Thymus (tissue), 11 donors: ENCODE measurements around the gene LCN2. TPM values are rescaled to one million over a fixed set of nuclear protein-coding genes. Genes with fewer than 3 reads are reported as not detected.
A peak's percentile ranks its signal among the peaks of the same experiment; 100 is the strongest.

Experiments used
- DNase-seq, 9 donors: peaks; one replicate each; pipeline ENCODE4 v3.0.0-alpha.2; 2013; ENCODE audit warnings: low spot score in 9 of 9, low read depth in 6 of 9, missing footprints in 1 of 9
- H3K27ac ChIP-seq, 2 donors: one replicate each; pipeline ENCODE4 v1.5.1; 2013; ENCODE audit warnings: control low read depth in 1 of 2, low read depth in 1 of 2, low read length in 1 of 2, mild to moderate bottlenecking in 1 of 2, moderate library complexity in 1 of 2
- H3K27me3 ChIP-seq, 2 donors: one replicate each; pipeline ENCODE4 v1.5.1; 2013; ENCODE audit warnings: low read length in 1 of 2; ENCODE audit not compliant: control insufficient read depth in 2 of 2, insufficient read depth in 1 of 2
- H3K36me3 ChIP-seq, 2 donors: one replicate each; pipeline ENCODE4 v1.5.1; 2013; ENCODE audit warnings: low read length in 1 of 2, mild to moderate bottlenecking in 1 of 2, moderate library complexity in 1 of 2; ENCODE audit not compliant: control insufficient read depth in 2 of 2, insufficient read depth in 2 of 2
- H3K4me1 ChIP-seq, 2 donors: one replicate each; pipeline ENCODE4 v1.5.1; 2013; ENCODE audit warnings: low read length in 2 of 2; ENCODE audit not compliant: control insufficient read depth in 2 of 2, insufficient read depth in 2 of 2
- H3K4me3 ChIP-seq, 2 donors: one replicate each; pipeline ENCODE4 v1.5.1; 2013; ENCODE audit warnings: low read length in 2 of 2, control low read depth in 1 of 2, mild to moderate bottlenecking in 1 of 2
- H3K9me3 ChIP-seq, 2 donors: one replicate each; pipeline ENCODE4 v1.5.1; 2013; ENCODE audit warnings: low read length in 1 of 2, mild to moderate bottlenecking in 1 of 2; ENCODE audit not compliant: control insufficient read depth in 2 of 2, insufficient read depth in 1 of 2
- WGBS: extraction: QIAGEN DNeasy Blood & Tissue Kit; methylation state at CpG from one replicate; pipeline ENCODE4 v1.1.7; 2013; 5-methylcytosine and 5-hydroxymethylcytosine counted together
- polyA plus RNA-seq: library from polyadenylated mRNA; stranded (reverse); fragments of 200-250 nt; gene quantifications from one replicate; pipeline ENCODE4 v1.2.3, GENCODE V29; 2013
- total RNA-seq: library from RNA; stranded (reverse); fragments of 120-200 nt; gene quantifications from one replicate; pipeline ENCODE4 v1.2.4, GENCODE V29; 2013
- donor health status: healthy.

The LCN2 gene
- total and polyA plus RNA-seq, 2 donors, result 3.4 to 31.9 TPM

GRCh38 chr9:128113526-128114325 lies 35.5 kb upstream of the LCN2 start:
- H3K4me1 ChIP-seq, result peaks cover 0 to 22% of the 10 kb centered on the region in 2 donors
- no peaks in the 10 kb centered on the region for H3K27me3 ChIP-seq
- no peak overlapping the region for H3K4me3 ChIP-seq
- H3K36me3 ChIP-seq, result peaks cover 26 to 49% of the 10 kb centered on the region in 2 donors
- peaks cover 0 to 11% of the 10 kb centered on the region in 2 donors for H3K9me3 ChIP-seq
- no peak overlapping the region for H3K27ac ChIP-seq
- no peak for DNase-seq
- 98% methylated on average over 12 of the region's 12 CpGs for WGBS

DNA sequence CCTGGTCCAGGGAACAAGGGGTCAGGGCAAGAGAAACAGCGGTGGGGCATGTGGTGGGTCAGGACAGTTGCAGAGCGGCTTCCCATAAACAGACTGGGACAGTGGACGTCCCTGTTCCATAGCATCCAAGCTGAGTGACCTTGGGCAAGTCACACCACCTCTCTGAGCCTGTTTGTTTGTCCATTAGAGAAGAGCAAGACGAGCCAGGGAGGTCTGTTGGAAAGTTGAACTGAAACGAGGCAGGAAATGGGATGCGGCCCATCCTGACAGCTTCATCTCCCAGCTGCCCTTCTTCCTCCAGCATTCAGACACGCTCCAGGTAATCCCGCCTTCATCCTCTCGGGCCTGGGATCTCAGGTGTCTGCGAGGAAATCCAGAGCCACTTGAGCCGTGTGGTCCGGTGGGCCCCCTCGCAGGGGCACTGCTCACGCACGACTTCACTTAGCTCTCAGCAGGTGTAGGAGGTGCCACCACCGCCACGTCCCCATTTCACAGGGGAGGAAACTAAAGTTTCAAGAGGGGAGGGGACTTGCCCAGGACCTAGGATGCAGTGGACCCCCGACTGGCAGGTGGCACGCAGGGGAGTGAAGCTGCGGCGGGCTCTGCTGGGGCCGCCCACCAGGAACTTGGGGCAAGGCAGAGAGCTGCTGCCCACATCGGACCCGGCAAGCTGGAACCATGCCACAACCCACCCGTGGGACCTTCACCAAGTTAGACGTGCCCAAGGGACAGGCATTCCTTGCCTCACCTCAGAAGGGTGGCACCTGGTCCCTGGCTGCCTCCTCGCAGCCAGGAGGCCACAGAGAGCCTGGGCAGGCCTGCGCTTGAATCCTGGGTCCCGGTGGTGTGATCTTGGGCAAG lies 34.7 kb upstream of the LCN2 start:
- DNase-seq, result no peak
- Histone ChIP-seq H3K4me3 (no peak overlapping the region), H3K27me3 (no peaks in the 10 kb centered on the region), H3K4me1 (peaks cover 0 to 22% of the 10 kb centered on the region in 2 donors), H3K9me3 (peaks cover 0 to 11% of the 10 kb centered on the region in 2 donors), H3K27ac (no peak overlapping the region), H3K36me3 (peaks cover 26 to 41% of the 10 kb centered on the region in 2 donors)
- 95% methylated on average over 29 of the region's 29 CpGs for WGBS

DNA sequence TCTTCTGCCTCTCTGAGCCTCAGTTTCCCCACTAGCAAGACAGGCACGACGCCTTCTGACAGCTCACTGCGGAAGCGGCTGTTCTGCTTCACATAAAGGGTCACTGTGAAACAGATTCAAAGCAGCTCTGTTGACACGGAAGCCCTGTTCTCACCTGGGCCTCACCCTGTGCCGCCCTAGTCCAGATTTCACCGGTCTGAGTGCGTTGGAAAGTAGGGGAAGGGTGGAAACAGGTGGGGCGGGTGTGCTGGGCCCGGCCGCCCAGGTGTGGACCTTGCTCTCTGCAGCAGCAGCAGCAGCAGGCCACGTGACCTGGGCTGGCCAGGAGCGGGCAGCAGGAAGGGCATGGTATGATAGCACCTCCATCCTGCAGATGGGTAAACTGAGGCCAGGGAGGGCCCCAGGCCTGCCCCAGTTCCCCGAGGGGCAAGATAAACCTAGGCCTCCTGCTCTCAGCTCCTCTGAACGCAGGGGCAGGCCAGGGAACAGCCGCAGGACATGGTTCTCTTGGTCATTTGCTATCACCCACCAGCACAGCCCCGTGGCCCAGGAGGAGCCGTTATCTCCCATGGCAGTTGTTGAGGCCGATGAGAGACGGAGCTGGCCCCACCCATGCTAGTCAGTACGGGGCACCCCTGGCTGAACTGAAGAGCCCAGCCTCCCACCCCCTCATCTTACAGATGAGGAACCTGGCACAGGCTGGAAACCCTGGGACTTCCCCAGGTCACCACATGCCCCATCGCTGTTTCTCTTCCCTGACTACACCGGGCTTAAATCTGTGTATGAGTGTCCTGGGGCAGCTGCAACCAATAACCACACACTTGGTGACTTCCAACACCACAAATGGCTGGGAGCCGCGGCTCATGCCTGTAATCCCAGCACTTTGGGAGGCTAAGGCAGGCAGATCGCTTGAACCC lies 33.8 kb upstream of the LCN2 start:
- peaks cover 28 to 42% of the 10 kb centered on the region in 2 donors for H3K36me3 ChIP-seq
- WGBS, result 95% methylated on average over 26 of the region's 26 CpGs
- no peak overlapping the region for H3K27ac ChIP-seq
- no peak overlapping the region for H3K4me3 ChIP-seq
- H3K27me3 ChIP-seq, result no peaks in the 10 kb centered on the region
- peaks cover 0 to 22% of the 10 kb centered on the region in 2 donors for H3K4me1 ChIP-seq
- no peak for DNase-seq
- peaks cover 0 to 11% of the 10 kb centered on the region in 2 donors for H3K9me3 ChIP-seq

GRCh38 chr9:128116104-128117083 lies 32.9 kb upstream of the LCN2 start:
- no peak for DNase-seq
- H3K27me3 ChIP-seq, result no peaks in the 10 kb centered on the region
- WGBS, result 94% methylated on average over 16 of the region's 16 CpGs
- H3K9me3 ChIP-seq, result peaks cover 0 to 11% of the 10 kb centered on the region in 2 donors
- H3K4me3 ChIP-seq, result no peak overlapping the region
- no peak overlapping the region for H3K27ac ChIP-seq
- H3K36me3 ChIP-seq, result peaks cover 37 to 45% of the 10 kb centered on the region in 2 donors
- peaks cover 0 to 16% of the 10 kb centered on the region in 2 donors for H3K4me1 ChIP-seq

DNA sequence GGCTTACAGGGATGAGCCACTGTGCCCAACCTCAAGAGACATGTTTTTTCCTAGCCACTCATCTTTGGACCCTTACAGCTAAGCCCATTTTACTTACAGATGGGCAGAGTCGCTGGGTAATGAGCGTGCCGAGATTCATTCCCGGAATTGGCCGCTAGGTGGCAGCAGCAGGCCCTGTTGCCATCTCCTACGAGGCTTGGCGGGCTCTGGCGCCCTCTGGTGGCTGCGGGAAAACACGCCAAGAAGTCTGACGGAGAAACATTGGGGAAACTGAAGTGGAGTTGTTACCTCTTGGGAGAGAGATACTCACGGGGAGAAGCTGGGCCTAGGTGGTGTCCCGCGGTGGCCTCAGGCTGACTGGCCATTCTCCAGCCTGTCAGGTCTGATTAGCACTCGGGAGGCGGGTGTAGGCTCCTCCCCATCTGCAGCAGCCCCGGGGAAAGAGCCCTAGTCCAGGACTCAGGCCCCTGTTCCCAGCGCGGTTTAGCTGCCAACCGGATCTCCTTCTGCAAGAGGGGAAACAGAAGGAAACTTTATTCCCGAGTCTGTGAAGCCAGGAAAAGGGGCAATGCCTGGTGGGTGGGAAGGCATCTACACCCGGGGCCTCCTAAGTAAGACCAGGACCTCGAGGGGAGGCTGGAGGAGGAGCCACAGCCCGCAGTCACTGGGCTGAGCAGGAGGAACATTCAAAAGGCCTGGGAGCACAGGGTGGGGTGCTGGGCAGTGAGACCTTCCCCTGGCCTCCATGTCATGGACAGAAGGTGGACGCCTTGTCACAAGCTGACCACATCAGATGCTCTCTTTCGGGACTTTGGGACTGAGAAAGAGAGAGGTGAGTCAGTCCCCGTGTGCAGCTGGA lies 31.4 kb upstream of the LCN2 start:
- Histone ChIP-seq H3K9me3 (peaks cover 0 to 11% of the 10 kb centered on the region in 2 donors), H3K27ac (no peak overlapping the region), H3K4me1 (peaks cover 0 to 16% of the 10 kb centered on the region in 2 donors), H3K4me3 (no peak overlapping the region), H3K27me3 (no peaks in the 10 kb centered on the region), H3K36me3 (peaks cover 51 to 54% of the 10 kb centered on the region in 2 donors)
- peak; percentile 67 to 97 (median 92) for DNase-seq
- WGBS, result 25% methylated on average over 27 of the region's 27 CpGs

GRCh38 chr9:128118472-128118857 lies 30.8 kb upstream of the LCN2 start:
- peaks cover 54 to 55% of the 10 kb centered on the region in 2 donors for H3K36me3 ChIP-seq

GRCh38 chr9:128118971-128119665 lies 30.1 kb upstream of the LCN2 start:
- peaks cover 0 to 16% of the 10 kb centered on the region in 2 donors for H3K4me1 ChIP-seq
- WGBS, result 93% methylated on average over 15 of the region's 15 CpGs
- no peak overlapping the region for H3K27ac ChIP-seq
- no peak for DNase-seq
- peaks cover 52 to 55% of the 10 kb centered on the region in 2 donors for H3K36me3 ChIP-seq
- no peaks in the 10 kb centered on the region for H3K27me3 ChIP-seq
- no peak overlapping the region for H3K4me3 ChIP-seq
- H3K9me3 ChIP-seq, result peaks cover 0 to 4% of the 10 kb centered on the region in 2 donors

More at GRCh38 chr9:128118472-128118857, 30.8 kb upstream of the LCN2 start:
- peaks cover 0 to 11% of the 10 kb centered on the region in 2 donors for H3K9me3 ChIP-seq
- H3K4me3 ChIP-seq, result no peak overlapping the region
- H3K4me1 ChIP-seq, result peaks cover 0 to 16% of the 10 kb centered on the region in 2 donors
- no peak overlapping the region for H3K27ac ChIP-seq
- WGBS, result 74% methylated on average over 3 of the region's 3 CpGs
- no peaks in the 10 kb centered on the region for H3K27me3 ChIP-seq
- DNase-seq, result no peak
